Hematopoietic multipotent progenitor cell treated with erythropoietin and hydrocortisone succinate and interleukin-3 and kit ligand, for 17 days (in vitro differentiated cells): ENCODE measurements around the gene SLC16A13.

ENCODE experiments used
- DNase-seq: peaks from one replicate; pipeline ENCODE4 v3.0.0-alpha.2; 2015; ENCODE audit warnings: low spot score

SLC16A13 gene

GRCh38 chr17:7011942-7012254 lies 23.9 kb upstream of the SLC16A13 start:
- DNase-seq = no peak

- DNase-seq = peak; percentile 98
Measured at GRCh38 chr17:7014261-7014994, 21.4 kb upstream of the SLC16A13 start.

- DNase-seq = peak; percentile 18
Measured at GRCh38 chr17:7014995-7015958, 20.5 kb upstream of the SLC16A13 start.

GRCh38 chr17:7016418-7016817 lies 19.4 kb upstream of the SLC16A13 start:
- DNase-seq = no peak

GRCh38 chr17:7016886-7017826 lies 18.7 kb upstream of the SLC16A13 start:
- DNase-seq = no peak

GRCh38 chr17:7017827-7018200 lies 18.0 kb upstream of the SLC16A13 start:
- DNase-seq = no peak

GRCh38 chr17:7018331-7018964 lies 17.4 kb upstream of the SLC16A13 start:
- DNase-seq = no peak

- no peak for DNase-seq
Measured at GRCh38 chr17:7019367-7019766, 16.4 kb upstream of the SLC16A13 start.

GRCh38 chr17:7019839-7020519 lies 15.8 kb upstream of the SLC16A13 start:
- no peak for DNase-seq

- no peak for DNase-seq
Measured at GRCh38 chr17:7020894-7021664, 14.7 kb upstream of the SLC16A13 start.

- peak; percentile 76 for DNase-seq
Measured at GRCh38 chr17:7021993-7022778, 13.6 kb upstream of the SLC16A13 start.

- no peak for DNase-seq
Measured at GRCh38 chr17:7022781-7023571, 12.8 kb upstream of the SLC16A13 start, which contains the start of gene BCL6B. Gene BCL6B, plus strand, starts transcription at chr17:7023050. Its CDS starts 622 bp downstream, at chr17:7023672.

GRCh38 chr17:7023576-7024401 lies 12.0 kb upstream of the SLC16A13 start:
- DNase-seq = peak; percentile 89

GRCh38 chr17:7024402-7024785 lies 11.4 kb upstream of the SLC16A13 start:
- no peak for DNase-seq

GRCh38 chr17:7025245-7025644 lies 10.6 kb upstream of the SLC16A13 start:
- no peak for DNase-seq

- DNase-seq = no peak
Measured at GRCh38 chr17:7026471-7027115, 9.2 kb upstream of the SLC16A13 start.

GRCh38 chr17:7027335-7027734 lies 8.5 kb upstream of the SLC16A13 start:
- DNase-seq = no peak
